GM18508 (cell line): ENCODE data around the gene RHOBTB1.
A peak's percentile ranks its signal among the peaks of the same experiment; 100 is the strongest.

Experiments
- ATAC-seq: cut with Tn5 transposase; IDR thresholded peaks from one replicate; pipeline ENCODE4 v1.9.1; 2021; ENCODE audit warnings: moderate number of reproducible peaks; ENCODE audit not compliant: insufficient read depth, unreplicated experiment

The RHOBTB1 gene

DNA sequence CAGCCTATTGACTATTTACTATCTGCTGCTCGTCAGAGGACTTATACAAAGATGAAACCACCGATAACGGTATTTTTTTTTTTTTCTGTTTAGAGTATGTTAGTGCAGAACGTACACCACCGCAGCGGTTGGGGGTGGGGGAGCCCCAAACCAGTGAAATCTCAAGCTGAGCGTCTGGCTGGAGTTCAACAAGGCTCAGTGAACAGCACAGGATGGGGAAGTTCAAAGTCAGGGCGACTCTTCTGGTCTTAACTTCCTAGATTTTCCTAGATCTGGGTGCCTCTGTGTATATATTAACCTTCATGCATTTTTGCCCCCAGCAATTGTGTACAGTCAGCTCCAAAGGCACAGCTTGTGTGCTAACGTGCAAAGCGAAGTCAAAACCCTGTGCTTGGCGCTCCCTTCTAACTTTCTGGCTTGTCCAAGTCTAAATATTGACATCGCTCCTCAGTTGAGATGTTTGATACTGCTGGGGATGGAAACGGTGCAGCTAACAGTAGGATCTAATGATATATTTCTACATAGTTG lies 1.1 kb downstream of the RHOBTB1 start:
- ATAC-seq, result peak; percentile 39

DNA sequence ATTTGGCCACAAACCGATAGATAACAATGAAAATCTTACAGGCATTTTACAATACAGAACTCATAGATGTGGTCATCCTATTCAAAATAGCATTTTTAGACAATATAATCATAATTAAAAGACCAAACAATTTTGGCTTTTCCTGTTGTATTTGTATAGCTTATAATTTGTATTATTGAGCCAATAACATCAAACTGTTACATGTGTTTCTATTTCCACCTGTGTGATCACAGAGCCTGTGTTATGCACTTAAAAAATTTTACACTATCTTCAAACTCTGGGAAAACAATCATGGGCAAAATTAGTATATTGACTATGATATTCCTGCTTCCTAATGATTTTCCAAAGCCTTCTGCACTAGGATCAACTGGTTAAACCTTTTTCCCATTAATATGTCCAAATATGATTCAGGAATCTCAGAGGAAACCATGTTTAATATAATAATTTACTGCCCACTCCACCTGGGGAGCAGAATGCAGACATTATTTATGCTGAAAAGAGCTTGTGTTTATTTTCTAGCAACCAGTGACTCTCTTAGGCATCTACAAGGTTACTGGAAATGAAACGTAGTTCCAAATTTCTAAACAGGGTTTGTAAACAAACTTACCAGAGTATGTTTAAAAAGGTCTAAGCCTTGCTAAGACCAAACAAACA lies 1.7 kb downstream of the RHOBTB1 start:
- no peak for ATAC-seq

DNA sequence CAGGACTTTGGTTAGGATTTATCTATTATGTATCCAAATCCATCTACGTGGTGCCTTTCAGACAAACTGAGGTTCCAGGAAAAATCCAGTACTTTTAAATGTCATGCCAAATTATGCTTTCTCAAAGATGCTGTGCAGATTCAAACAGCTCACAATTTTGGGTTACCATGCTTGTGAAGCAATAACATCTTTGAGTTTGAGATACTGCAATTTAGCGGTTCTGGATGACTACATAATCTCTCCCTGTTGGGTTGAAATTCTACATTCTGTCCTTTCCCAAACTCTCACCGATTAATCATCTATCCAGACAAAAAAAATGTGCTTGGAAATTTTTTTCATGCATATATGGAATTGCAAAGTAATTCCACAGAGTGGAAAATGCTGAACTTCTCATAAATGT lies 3.5 kb downstream of the RHOBTB1 start:
- no peak for ATAC-seq

DNA sequence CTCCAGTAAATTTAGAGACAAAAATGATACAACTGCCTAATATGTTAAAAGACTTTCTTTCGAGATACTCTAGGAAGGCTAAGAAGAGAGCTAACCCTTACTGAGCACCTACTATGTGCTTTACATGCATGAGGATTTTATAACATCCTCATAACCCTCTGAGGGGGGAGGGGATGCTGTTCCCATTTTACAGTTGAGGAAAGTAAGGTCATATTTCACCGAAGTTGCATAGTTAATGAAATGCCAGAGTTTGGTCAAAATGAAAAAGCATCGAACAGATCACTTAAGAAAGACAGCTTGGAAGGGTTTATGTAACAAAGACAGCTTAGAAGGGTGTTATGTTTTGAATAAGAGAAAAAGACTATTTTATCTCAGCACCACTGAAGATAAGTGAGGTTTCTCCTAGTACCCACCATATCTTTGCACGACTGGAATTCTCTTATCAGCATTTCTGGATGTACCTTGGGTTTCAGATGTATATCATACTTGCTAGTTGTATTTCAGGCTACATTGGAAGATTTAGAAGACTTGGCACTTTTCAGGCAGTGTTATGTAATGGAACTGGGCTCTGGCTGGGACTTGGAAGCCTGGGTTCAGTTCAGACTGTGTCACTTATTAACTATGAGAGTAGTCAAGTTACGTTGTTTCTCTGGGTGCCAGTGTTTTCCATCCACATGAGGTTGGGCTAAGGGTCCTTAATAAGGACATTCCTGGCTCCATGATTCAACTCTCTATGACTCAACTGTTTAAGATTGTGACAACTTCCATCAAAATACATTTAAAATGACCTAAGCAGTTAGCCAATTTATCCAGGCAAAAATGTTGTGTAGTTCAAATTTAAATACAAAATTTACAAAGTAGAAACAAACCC lies 6.0 kb downstream of the RHOBTB1 start:
- ATAC-seq, result no peak

- ATAC-seq, result no peak
These were observed 7.0 kb downstream of the RHOBTB1 start for GRCh38 chr10:60937022-60937421.

DNA sequence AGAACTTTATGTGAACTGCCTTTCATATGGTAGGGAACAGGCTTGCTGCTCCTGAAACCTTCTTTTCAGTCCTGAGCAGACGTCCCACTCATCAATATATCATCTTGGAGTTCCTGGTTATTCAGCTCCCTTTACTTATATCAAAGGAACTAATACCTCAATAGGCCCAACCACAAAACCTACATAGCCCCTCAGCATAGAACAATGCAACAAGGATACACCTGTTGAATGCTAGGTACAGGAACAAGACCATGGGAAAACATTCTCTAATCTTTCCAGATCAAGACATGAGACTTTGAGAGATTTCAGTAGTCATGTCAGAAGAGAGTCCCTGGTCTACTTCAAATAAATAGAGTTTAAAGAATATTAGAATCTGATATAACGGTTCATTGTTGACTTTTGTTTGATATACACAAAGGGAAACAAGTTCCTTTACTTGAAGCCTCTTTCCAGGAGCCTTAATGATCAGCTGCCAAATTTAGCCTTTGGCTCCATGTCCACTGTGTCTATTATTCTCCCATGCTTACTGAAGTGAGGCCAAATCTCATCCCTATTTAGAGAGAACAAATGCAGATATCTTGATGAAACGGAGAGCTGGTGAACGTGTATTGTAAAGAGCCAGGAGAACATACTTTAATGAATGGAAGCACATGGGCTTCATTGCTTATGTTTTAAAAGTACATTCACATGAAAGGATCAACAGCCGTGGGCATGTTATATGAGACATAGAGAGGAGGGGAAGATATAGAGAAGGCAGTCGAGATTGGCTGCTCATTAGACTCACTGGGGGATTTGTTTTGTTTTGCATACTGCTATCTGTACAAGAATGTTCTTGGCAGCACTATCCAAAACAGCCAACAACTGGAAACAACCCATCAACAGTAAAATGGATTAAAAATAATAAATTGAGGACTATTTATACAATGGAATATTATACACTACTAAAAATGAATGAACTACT lies 9.5 kb downstream of the RHOBTB1 start:
- no peak for ATAC-seq

DNA sequence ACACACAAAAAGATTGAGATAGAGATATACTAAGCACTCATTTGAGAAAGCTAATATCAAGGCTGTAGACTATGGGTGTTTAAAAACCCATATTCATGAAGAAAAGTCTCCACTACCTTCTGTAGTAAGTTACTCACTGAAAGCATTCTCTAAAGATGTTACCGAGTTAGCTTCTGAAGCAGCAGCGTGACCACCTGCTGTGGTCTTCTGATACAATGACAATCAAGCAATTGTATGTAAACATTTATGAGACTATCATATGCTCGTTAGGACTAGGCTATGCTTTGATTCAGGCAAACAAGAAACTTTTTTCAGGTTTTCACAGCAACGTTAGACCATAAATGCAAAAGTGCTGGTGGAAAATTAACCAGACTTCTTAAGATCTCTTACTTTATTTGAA lies 11.2 kb downstream of the RHOBTB1 start:
- ATAC-seq, result no peak

DNA sequence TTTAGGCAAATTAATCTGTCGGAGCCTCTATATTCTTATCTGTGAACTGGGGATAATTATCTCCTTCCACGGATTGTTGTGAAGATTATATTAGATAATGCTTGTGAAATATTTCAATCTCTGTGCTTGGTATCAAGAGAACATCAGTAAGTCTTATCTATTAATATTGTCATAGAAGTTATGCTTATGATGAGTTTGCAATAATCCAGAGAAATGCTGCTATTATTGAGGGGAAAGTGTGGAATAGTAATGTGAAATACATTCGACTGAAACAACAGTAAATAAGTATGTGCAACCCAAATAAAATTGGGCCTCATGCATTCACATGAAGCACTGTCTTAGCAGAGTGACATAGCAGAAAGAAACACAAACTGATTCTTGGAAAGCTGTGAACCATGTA lies 13.7 kb downstream of the RHOBTB1 start:
- no peak for ATAC-seq

DNA sequence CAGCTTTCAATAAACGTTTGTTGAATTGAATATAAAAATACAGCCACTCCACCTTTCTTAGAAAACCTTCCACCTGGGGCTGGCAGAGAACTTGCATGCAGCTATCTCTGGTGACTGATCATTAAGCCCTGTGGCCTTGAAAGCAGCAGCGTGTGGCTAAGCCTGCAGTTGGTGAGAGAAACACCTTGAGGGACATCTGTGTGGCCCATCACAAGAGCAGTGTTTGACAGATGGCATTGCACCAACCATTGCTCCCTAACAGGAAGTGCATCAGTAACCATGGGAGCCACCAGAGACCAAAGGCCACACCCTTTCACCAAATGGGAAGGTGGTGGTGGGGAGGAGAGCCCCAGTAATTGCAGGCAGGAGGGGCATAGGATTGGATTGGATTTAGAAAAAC lies 22.4 kb downstream of the RHOBTB1 start:
- no peak for ATAC-seq

DNA sequence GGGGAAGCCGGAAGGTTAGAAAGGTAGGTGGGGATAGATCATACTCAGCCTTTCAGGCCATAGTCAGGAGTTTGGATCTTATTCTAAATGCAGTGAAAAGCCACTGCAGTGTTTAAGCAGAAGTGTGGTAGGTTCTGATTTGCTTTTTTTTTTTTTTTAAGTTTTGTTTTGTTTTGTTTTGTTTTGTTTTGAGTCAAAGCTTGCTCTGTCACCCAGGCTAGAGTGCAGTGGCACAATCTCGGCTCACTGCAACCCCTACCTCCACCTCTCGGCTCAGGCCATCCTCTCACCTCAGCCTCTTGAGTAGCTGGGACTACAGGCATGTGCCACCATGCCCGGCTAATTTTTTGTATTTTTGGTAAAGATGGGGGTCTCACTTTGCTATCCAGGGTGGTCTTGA lies 23.5 kb downstream of the RHOBTB1 start:
- ATAC-seq, result no peak

DNA sequence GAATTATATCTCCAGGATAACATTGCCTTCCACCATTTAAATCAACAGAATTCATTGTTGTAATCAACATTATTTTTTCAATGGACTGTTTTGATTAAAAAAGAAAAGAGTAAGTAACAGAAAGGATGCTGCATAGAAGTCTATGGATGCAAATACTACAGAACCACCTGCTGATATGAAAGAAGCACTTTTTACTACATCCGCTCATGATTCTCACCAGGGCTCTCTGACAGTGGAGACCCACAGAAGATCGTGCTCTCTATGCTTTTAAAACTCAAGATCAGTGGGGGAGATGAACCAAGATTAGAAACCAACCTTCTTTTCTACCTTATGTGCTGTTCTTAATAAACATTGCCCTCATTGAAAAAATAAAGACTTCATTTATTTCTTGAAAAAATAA lies 24.4 kb downstream of the RHOBTB1 start:
- no peak for ATAC-seq

DNA sequence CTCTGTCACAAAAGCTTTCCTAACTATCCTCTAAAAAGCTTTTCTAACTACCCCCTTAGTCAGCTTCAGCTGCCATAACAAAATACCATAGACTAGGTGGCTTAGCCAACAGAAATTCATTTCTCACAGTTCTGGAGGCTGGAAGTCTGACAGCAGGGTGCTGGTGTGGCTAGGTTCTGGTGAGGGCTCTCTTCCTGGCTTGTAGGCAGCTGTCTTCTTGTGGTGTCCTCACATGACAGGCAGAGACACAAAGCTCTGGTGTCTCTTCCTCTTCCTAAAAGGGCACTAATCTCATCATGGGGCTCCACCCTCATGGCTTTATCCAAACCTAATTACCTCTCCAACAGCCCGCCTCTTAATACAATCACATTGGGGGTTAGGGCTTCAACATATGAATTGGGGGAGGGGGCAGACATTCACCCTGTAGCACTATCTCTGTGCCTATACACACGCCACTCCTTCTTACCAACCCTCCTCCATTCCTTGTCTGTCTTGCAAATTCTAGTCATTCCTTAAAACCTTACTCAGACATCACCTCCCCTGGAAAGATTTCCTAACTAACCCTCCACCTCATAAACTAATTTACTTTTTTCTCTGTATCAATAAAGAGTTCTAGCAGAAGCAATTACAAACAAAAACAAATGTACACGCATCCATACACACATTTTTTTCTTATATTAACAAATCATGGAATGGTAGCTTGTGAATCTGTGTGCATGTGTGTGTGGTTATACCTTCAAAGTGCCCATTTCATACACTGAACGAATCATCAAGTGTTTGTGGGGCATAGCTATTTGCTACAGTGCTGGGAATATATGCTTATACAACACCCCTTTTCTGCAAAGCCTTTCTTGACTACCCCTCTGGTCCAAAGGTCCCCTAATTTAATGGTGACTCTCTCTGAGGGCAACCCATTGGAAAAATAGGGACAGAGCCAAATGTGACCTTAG lies 26.4 kb downstream of the RHOBTB1 start:
- ATAC-seq, result no peak

DNA sequence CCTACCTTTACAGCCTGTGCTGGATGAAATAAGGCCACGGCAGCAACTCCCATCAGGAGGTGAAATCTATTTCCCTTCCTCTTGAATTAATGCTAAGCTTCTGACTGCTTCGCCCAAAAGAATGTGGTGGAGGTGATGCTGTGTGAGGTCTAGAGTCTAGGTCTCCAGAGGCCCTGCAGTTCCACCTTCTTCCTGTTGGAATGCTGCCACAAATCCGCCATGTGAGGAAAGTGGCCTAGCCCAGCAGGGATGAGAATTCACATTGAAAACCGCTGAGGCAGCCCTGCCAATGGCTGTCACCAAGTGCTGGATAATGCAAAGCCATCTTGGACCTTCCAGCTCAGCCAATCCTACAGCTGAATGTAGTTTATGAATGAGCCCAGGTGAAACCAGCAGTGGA lies 28.0 kb downstream of the RHOBTB1 start:
- no peak for ATAC-seq

- ATAC-seq, result no peak
These were observed 29.3 kb downstream of the RHOBTB1 start for GRCh38 chr10:60914690-60915141.

GRCh38 chr10:60913657-60914056 lies 30.3 kb downstream of the RHOBTB1 start:
- ATAC-seq, result no peak

DNA sequence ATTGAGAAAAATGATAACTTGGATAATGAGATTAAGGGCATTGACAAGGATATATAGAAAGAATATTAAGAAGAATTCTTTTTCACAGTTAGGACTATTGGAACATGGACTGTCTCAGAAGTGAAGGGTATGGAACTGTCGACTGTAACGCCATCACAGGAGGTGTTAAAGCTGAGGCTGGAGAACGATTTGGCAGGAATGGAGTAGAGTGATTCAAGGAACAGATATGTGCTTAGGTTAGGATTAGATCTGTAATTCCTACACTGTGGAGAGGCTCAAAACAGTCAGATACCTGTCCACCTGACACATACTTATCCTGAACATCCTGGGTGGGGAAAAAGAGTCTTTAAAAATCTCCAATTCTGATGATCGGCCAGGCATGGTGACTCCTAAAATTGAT lies 30.9 kb downstream of the RHOBTB1 start:
- no peak for ATAC-seq

DNA sequence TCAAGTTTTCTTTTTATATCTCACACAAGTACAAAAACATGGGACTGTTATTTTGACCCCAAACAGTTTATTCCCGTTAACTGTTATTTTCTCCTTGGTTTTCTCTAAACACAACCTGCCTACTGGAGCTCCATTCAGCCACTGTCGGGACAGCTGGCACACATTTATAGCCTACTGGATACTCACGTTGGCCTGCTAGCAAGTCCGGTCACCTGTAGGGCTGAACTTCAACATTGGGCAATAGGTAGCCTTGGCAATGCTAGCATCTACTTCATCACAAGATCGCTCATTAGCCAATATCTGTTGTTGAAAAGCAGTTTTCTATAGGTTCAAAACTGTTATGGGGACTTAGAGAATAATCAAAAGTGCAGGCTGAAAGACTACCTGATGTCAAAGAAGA lies 32.3 kb downstream of the RHOBTB1 start:
- ATAC-seq, result no peak

GRCh38 chr10:60911216-60911615 lies 32.8 kb downstream of the RHOBTB1 start:
- ATAC-seq, result no peak

DNA sequence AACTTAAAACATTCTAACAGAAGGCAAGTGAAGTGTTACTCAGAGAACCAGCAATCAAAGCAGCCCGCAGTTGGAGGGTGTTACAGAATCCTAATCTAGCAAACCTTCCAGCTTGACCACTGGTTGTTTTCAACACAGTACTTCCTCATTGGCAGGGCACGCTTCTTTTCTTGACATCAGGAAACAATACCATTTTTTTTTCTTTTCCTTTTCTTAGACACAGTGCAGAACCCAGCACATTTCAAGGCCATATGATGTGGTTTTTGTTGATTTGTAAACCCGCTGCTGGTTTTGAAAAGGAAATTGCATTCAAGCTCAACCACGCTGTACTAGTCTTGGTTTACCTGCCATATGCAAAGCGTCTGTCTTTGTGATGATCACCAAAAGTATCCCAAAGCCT lies 33.4 kb downstream of the RHOBTB1 start:
- no peak for ATAC-seq
